ENCODE data around the gene CPEB1.

Gene CPEB1

GRCh38 chr15:82599862-82600261 is 47.3 kb downstream of the CPEB1 start:
- H2AFZ ChIP-seq (ENCODE audit: low read depth): no peak overlapping the region
- H3K27ac ChIP-seq: no peak overlapping the region
- no peak overlapping the region for H3K4me3 ChIP-seq (IDR thresholded peaks at IDR 0.05; ENCODE audit: insufficient read depth, low read depth, low read length)
- H3K27me3 ChIP-seq (ENCODE audit: insufficient read depth, low read depth): no peaks in the 10 kb centered on the region
- H4K20me1 ChIP-seq (ENCODE audit: insufficient read depth): no peaks in the 10 kb centered on the region
- H3K9ac ChIP-seq: no peak overlapping the region
- H3K36me3 ChIP-seq (ENCODE audit: insufficient read depth): no peaks in the 10 kb centered on the region
- no peaks in the 10 kb centered on the region for H3K79me2 ChIP-seq (ENCODE audit: insufficient read depth, low read depth)
- TF ChIP-seq CTCF (conservative IDR thresholded peaks at IDR 0.05; ENCODE audit: low read depth, low read length): no peak
- no peaks in the 10 kb centered on the region for H3K4me1 ChIP-seq (ENCODE audit: low read depth, poor library complexity, severe bottlenecking)
- no peak overlapping the region for H3K4me2 ChIP-seq

GRCh38 chr15:82597815-82598214 is 49.3 kb downstream of the CPEB1 start:
- Histone ChIP-seq H3K9ac (no peak overlapping the region), H3K4me3 (IDR thresholded peaks at IDR 0.05; ENCODE audit: insufficient read depth, low read depth, low read length) (no peak overlapping the region), H3K79me2 (ENCODE audit: insufficient read depth, low read depth) (no peaks in the 10 kb centered on the region), H4K20me1 (ENCODE audit: insufficient read depth) (no peaks in the 10 kb centered on the region), H2AFZ (ENCODE audit: low read depth) (no peak overlapping the region), H3K4me1 (ENCODE audit: low read depth, poor library complexity, severe bottlenecking) (no peaks in the 10 kb centered on the region), H3K27me3 (ENCODE audit: insufficient read depth, low read depth) (no peaks in the 10 kb centered on the region), H3K36me3 (ENCODE audit: insufficient read depth) (no peaks in the 10 kb centered on the region), H3K27ac (no peak overlapping the region), H3K4me2 (no peak overlapping the region)
- no peak for TF ChIP-seq CTCF (conservative IDR thresholded peaks at IDR 0.05; ENCODE audit: low read depth, low read length)

GRCh38 chr15:82595766-82596165 is 51.4 kb downstream of the CPEB1 start:
- no peak overlapping the region for H2AFZ ChIP-seq (ENCODE audit: low read depth)
- H4K20me1 ChIP-seq (ENCODE audit: insufficient read depth): no peaks in the 10 kb centered on the region
- H3K36me3 ChIP-seq (ENCODE audit: insufficient read depth): no peaks in the 10 kb centered on the region
- H3K9ac ChIP-seq: no peak overlapping the region
- no peaks in the 10 kb centered on the region for H3K27me3 ChIP-seq (ENCODE audit: insufficient read depth, low read depth)
- H3K4me3 ChIP-seq (IDR thresholded peaks at IDR 0.05; ENCODE audit: insufficient read depth, low read depth, low read length): no peak overlapping the region
- no peak overlapping the region for H3K27ac ChIP-seq
- no peak overlapping the region for H3K4me2 ChIP-seq
- H3K79me2 ChIP-seq (ENCODE audit: insufficient read depth, low read depth): no peaks in the 10 kb centered on the region
- no peaks in the 10 kb centered on the region for H3K4me1 ChIP-seq (ENCODE audit: low read depth, poor library complexity, severe bottlenecking)
- TF ChIP-seq CTCF (conservative IDR thresholded peaks at IDR 0.05; ENCODE audit: low read depth, low read length): no peak

GRCh38 chr15:82595203-82595602 is 52.0 kb downstream of the CPEB1 start:
- H3K36me3 ChIP-seq (ENCODE audit: insufficient read depth): no peaks in the 10 kb centered on the region
- H3K4me1 ChIP-seq (ENCODE audit: low read depth, poor library complexity, severe bottlenecking): no peaks in the 10 kb centered on the region
- no peak for TF ChIP-seq CTCF (conservative IDR thresholded peaks at IDR 0.05; ENCODE audit: low read depth, low read length)
- no peak overlapping the region for H3K4me3 ChIP-seq (IDR thresholded peaks at IDR 0.05; ENCODE audit: insufficient read depth, low read depth, low read length)
- H3K9ac ChIP-seq: no peak overlapping the region
- no peak overlapping the region for H3K27ac ChIP-seq
- no peak overlapping the region for H3K4me2 ChIP-seq
- H2AFZ ChIP-seq (ENCODE audit: low read depth): no peak overlapping the region
- no peaks in the 10 kb centered on the region for H4K20me1 ChIP-seq (ENCODE audit: insufficient read depth)
- H3K27me3 ChIP-seq (ENCODE audit: insufficient read depth, low read depth): no peaks in the 10 kb centered on the region
- no peaks in the 10 kb centered on the region for H3K79me2 ChIP-seq (ENCODE audit: insufficient read depth, low read depth)

- no peaks in the 10 kb centered on the region for H3K36me3 ChIP-seq (ENCODE audit: insufficient read depth)
- no peak overlapping the region for H3K9ac ChIP-seq
- H3K27me3 ChIP-seq (ENCODE audit: insufficient read depth, low read depth): no peaks in the 10 kb centered on the region
- H2AFZ ChIP-seq (ENCODE audit: low read depth): no peak overlapping the region
- no peaks in the 10 kb centered on the region for H3K79me2 ChIP-seq (ENCODE audit: insufficient read depth, low read depth)
- H3K4me3 ChIP-seq (IDR thresholded peaks at IDR 0.05; ENCODE audit: insufficient read depth, low read depth, low read length): no peak overlapping the region
- H3K4me1 ChIP-seq (ENCODE audit: low read depth, poor library complexity, severe bottlenecking): no peaks in the 10 kb centered on the region
- no peaks in the 10 kb centered on the region for H4K20me1 ChIP-seq (ENCODE audit: insufficient read depth)
- no peak overlapping the region for H3K4me2 ChIP-seq
- no peak overlapping the region for H3K27ac ChIP-seq
- TF ChIP-seq CTCF (conservative IDR thresholded peaks at IDR 0.05; ENCODE audit: low read depth, low read length): no peak
Measured at GRCh38 chr15:82587805-82588204, 59.4 kb downstream of the CPEB1 start.
